IMR-90 (cell line): ENCODE measurements around the gene ANKRD11. TPM values are rescaled to one million over a fixed set of nuclear protein-coding genes. Genes with fewer than 3 reads are reported as not detected.
"Not testable (repeated sequence)": the region's sequence is repeated elsewhere in the genome, so short reads cannot be mapped to it uniquely, and the experiment has no call there.

ENCODE experiments used
- ATAC-seq: fragments of 200-7000 bp; cut with Tn5 transposase; 2 replicates; pipeline ENCODE4 v1.9.1; 2020; ENCODE audit warnings: low read depth, mild to moderate bottlenecking, moderate library complexity
- BruUV-seq: library from RNA; stranded (reverse); fragments of 400-500 nt; replicated peaks from 2 replicates; lab custom pipeline; 2021; lab: Mats Ljungman, UMichigan
- CTCF ChIA-PET: fragments of 300-600 bp; formaldehyde crosslinking; extraction: SDS; loops from one replicate; lab custom pipeline; 2021; ENCODE audit warnings: antibody characterized with exemption; lab: Yijun Ruan, JAX
- POLR2A ChIA-PET: fragments of 300-600 bp; sonication (Branson Sonifier 250); formaldehyde crosslinking; loops from one replicate; lab custom pipeline; 2022; ENCODE audit warnings: antibody characterized with exemption; ENCODE audit not compliant: unreplicated experiment; lab: Charles Lee
- DNase-seq: peaks from one replicate; pipeline ENCODE4 v3.0.0; 2013
- H2AFZ ChIP-seq: replicated peaks from 2 replicates; pipeline ENCODE3; 2013; ENCODE audit warnings: low read length, mild to moderate bottlenecking; ENCODE audit not compliant: poor library complexity
- H2AK5ac ChIP-seq: 2 replicates; pipeline ENCODE4 v1.6.1; 2013; ENCODE audit warnings: low read depth, low read length, inconsistent platforms
- H2AK9ac ChIP-seq: replicated peaks from 2 replicates; pipeline ENCODE3; 2013; ENCODE audit warnings: mild to moderate bottlenecking, low read depth, low read length, moderate library complexity; ENCODE audit not compliant: poor library complexity
- H2BK120ac ChIP-seq: 2 replicates; pipeline ENCODE4 v1.6.1; 2013; ENCODE audit warnings: low read depth, low read length, inconsistent platforms
- H2BK15ac ChIP-seq: 3 replicates; pipeline ENCODE4 v1.6.1; 2013; ENCODE audit warnings: low read depth, low read length, inconsistent platforms
- H2BK20ac ChIP-seq: 2 replicates; pipeline ENCODE4 v1.6.1; 2013; ENCODE audit warnings: low read depth, mild to moderate bottlenecking, inconsistent platforms, low read length, moderate library complexity
- H2BK5ac ChIP-seq: 2 replicates; pipeline ENCODE4 v1.6.1; 2013; ENCODE audit warnings: mild to moderate bottlenecking, low read depth, low read length, inconsistent platforms; ENCODE audit not compliant: poor library complexity, severe bottlenecking
- H3K14ac ChIP-seq: replicated peaks from 2 replicates; pipeline ENCODE4 v1.6.1; 2013; ENCODE audit warnings: low read depth, low read length, inconsistent platforms
- H3K18ac ChIP-seq: 2 replicates; pipeline ENCODE4 v1.6.1; 2013; ENCODE audit warnings: low read depth, low read length, control low read depth
- H3K23ac ChIP-seq: 2 replicates; pipeline ENCODE4 v1.6.1; 2013; ENCODE audit warnings: low read depth, low read length, inconsistent platforms
- H3K27ac ChIP-seq: 2 replicates; pipeline ENCODE4 v1.5.1; 2013; ENCODE audit warnings: mild to moderate bottlenecking, control low read depth, low read length; ENCODE audit not compliant: insufficient read depth
- H3K27me3 ChIP-seq: 2 replicates; pipeline ENCODE4 v1.6.1; 2013; ENCODE audit warnings: low read length; ENCODE audit not compliant: control insufficient read depth, insufficient read depth
- H3K36me3 ChIP-seq: 2 replicates; pipeline ENCODE4 v1.6.1; 2013; ENCODE audit warnings: low read length, mixed read lengths; ENCODE audit not compliant: control insufficient read depth, insufficient read depth
- H3K4ac ChIP-seq: 2 replicates; pipeline ENCODE4 v1.6.1; 2013; ENCODE audit warnings: low read depth, low read length, inconsistent platforms
- H3K4me1 ChIP-seq: 2 replicates; pipeline ENCODE4 v1.6.1; 2013; ENCODE audit warnings: low read length, mixed read lengths; ENCODE audit not compliant: control insufficient read depth, insufficient read depth
- H3K4me2 ChIP-seq: 2 replicates; pipeline ENCODE4 v1.6.1; 2013; ENCODE audit warnings: low read depth, mild to moderate bottlenecking, control low read depth, low read length, moderate library complexity
- H3K4me3 ChIP-seq: 2 replicates; pipeline ENCODE4 v1.5.1; 2013; ENCODE audit warnings: low read depth, mild to moderate bottlenecking, control low read depth, low read length, moderate library complexity; ENCODE audit not compliant: insufficient read depth
- H3K56ac ChIP-seq: 2 replicates; pipeline ENCODE4 v1.6.1; 2013; ENCODE audit warnings: low read length, inconsistent platforms; ENCODE audit not compliant: insufficient read depth; ENCODE audit errors: extremely low read depth
- H3K79me1 ChIP-seq, 2 experiments: 2 replicates each; pipeline ENCODE4 v1.6.1; 2013; ENCODE audit warnings: low read length in 2 of 2, inconsistent platforms in 1 of 2, low read depth in 1 of 2
- H3K9ac ChIP-seq: 2 replicates; pipeline ENCODE4 v1.6.1; 2013; ENCODE audit warnings: low read depth, low read length, control low read depth
- H3K9me1 ChIP-seq: 2 replicates; pipeline ENCODE4 v1.6.1; 2013; ENCODE audit warnings: low read length, inconsistent platforms; ENCODE audit not compliant: insufficient read depth
- H3K9me3 ChIP-seq: 2 replicates; pipeline ENCODE4 v1.6.1; 2013; ENCODE audit warnings: low read length; ENCODE audit not compliant: control insufficient read depth, insufficient read depth
- H4K20me1 ChIP-seq: 2 replicates; pipeline ENCODE4 v1.6.1; 2013; ENCODE audit warnings: low read length, inconsistent platforms; ENCODE audit not compliant: insufficient read depth
- H4K5ac ChIP-seq: 2 replicates; pipeline ENCODE4 v1.6.1; 2013; ENCODE audit warnings: mild to moderate bottlenecking, low read depth, low read length, control low read depth
- H4K8ac ChIP-seq, 2 experiments: 2 replicates each; pipeline ENCODE4 v1.6.1; 2013; ENCODE audit warnings: low read depth in 2 of 2, low read length in 2 of 2, control low read depth in 1 of 2, inconsistent platforms in 1 of 2
- H4K91ac ChIP-seq: 2 replicates; pipeline ENCODE4 v1.6.1; 2013; ENCODE audit warnings: low read depth, low read length, inconsistent platforms; ENCODE audit not compliant: insufficient read depth
- WGBS, 2 experiments: methylation state at CpG; one replicate each; pipeline versions ENCODE4 v1.1.5 to v1.1.7; 2013; ENCODE audit warnings: missing lambda C conversion rate in 2 of 2; ENCODE audit not compliant: insufficient read length in 1 of 2; ENCODE audit errors: extremely low coverage in 2 of 2; 5-methylcytosine and 5-hydroxymethylcytosine counted together
- dilution Hi-C: fragments of 300-500 bp; cut with HindIII; formaldehyde crosslinking; loops from one replicate; pipeline ENCODE4 v1.14.3; 2018; ENCODE audit warnings: low sequenced_read_pairs; ENCODE audit not compliant: unreplicated experiment
- in situ Hi-C: fragments of 300-500 bp; cut with MboI; formaldehyde crosslinking; loops from 3 replicates; pipeline ENCODE4 v1.14.3; 2019; ENCODE audit warnings: low sequenced_read_pairs, inconsistent platforms, mixed read lengths
- intact Hi-C: fragments of 100-400 bp; cut with micrococcal nuclease; formaldehyde crosslinking; loops from 2 replicates; pipeline ENCODE4 v1.10.0; 2022
- polyA plus RNA-seq, 3 experiments: library from polyadenylated mRNA; depleted of rRNA; stranded (reverse); fragments of >200 nt; gene quantifications; 2 replicates each; pipeline ENCODE4 v1.2.3, GENCODE V29; 2012; ENCODE audit warnings: low replicate concordance in 1 of 3
- total RNA-seq: library from RNA; depleted of rRNA; stranded (reverse); fragments of >200 nt; gene quantifications from 2 replicates; pipeline ENCODE4 v1.2.3, GENCODE V29; 2012

The ANKRD11 gene
- total and polyA plus RNA-seq, 2 of the 4 experiments (the other 2 are of a cell fraction), result 46.8 to 71.9 TPM

DNA sequence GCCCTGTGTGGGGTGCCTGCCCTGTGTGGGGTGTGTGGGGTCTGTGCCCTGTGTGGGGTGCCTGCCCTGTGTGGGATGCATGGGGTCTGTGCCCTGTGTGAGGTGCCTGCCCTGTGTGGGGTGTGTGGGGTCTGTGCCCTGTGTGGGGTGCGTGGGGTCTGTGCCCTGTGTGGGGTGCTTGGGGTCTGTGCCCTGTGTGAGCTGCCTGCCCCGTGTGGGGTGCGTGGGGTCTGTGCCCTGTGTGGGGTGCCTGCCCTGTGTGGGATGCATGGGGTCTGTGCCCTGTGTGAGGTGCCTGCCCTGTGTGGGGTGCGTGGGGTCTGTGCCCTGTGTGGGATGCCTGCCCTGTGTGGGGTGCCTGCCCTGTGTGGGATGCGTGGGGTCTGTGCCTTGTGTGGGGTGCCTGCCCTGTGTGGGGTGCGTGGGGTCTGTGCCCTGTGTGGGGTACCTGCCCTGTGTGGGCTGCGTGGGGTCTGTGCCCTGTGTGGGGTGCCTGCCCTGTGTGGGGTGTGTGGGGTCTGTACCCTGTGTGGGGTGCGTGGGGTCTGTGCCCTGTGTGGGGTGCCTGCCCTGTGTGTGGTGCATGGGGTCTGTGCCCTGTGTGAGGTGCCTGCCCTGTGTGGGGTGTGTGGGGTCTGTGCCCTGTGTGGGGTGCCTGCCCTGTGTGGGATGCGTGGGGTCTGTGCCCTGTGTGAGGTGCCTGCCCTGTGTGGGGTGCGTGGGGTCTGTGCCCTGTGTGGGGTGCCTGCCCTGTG lies 190.8 kb downstream of the ANKRD11 start:
- H3K4me2 ChIP-seq, H3K27ac ChIP-seq, H4K5ac ChIP-seq, intact Hi-C loops, H3K56ac ChIP-seq, H3K14ac ChIP-seq, H2BK15ac ChIP-seq, H3K4me3 ChIP-seq, H3K9ac ChIP-seq, H3K18ac ChIP-seq, H3K27me3 ChIP-seq, H3K4ac ChIP-seq, H4K8ac ChIP-seq, H2AFZ ChIP-seq, dilution Hi-C loops, in situ Hi-C loops, H2BK5ac ChIP-seq, H3K9me3 ChIP-seq, H2BK120ac ChIP-seq, H2BK20ac ChIP-seq, H2AK5ac ChIP-seq, H3K23ac ChIP-seq, ATAC-seq, H2AK9ac ChIP-seq, DNase-seq, H4K91ac ChIP-seq, CTCF ChIA-PET, BruUV-seq, POLR2A ChIA-PET: not testable (repeated sequence)
- Histone ChIP-seq H3K36me3 (peaks cover 34% of the 10 kb centered on the region), H3K4me1 (peaks cover 22% of the 10 kb centered on the region), H3K79me1 (peaks cover 47 to 88% of the 10 kb centered on the region in 2 experiments), H4K20me1 (peaks cover 88% of the 10 kb centered on the region), H3K9me1 (peaks cover 33% of the 10 kb centered on the region)
- WGBS, 2 experiments, result 100% methylated on average over 1 of the region's 10 CpGs; no CpG with 5 or more reads in 1 of the 2 experiments
